ENCODE data around the gene PHLDB1. TPM values are rescaled to one million over a fixed set of nuclear protein-coding genes. Genes with fewer than 3 reads are reported as not detected.
"Not testable (repeated sequence)": the region's sequence is repeated elsewhere in the genome, so short reads cannot be mapped to it uniquely, and the experiment has no call there.

Gene PHLDB1
- total and polyA plus RNA-seq, 7 experiments from 2014 or later = 0.39 to 4.9 (median 2.0) TPM

DNA sequence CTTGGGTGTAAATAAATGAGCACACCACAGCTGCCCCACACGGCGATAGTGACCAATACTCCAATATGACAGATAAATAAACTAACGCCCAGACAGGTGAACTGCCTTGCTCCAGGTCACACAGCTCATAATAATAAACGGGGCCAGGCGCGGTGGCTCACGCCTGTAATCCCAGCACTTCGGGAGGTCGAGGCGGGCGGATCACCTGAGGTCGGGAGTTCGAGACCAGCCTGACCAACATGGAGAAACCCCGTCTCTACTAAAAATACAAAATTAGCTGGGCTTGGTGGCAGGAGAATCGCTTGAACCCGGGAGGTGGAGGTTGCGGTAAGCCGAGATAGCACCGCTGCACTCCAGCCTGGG lies 4.0 kb downstream of the PHLDB1 start:
- Mint-ChIP-seq H3K27ac (peak overlapping the region in 7 of 9 donors; percentile 33 to 82 (median 70)), H3K4me1 (peaks cover 16 to 26% (median 23%) of the 10 kb centered on the region in 7 donors), H3K4me3 (peak overlapping the region; percentile 35 to 88 (median 78)), H3K27me3 (peaks cover 0 to 51% (median 0%) of the 10 kb centered on the region in 5 donors)
- not testable (repeated sequence) for H3K9me3 Mint-ChIP-seq; DNase-seq; H3K27me3 ChIP-seq (ENCODE audit: control insufficient read depth in 2 of 2, insufficient read depth in 2 of 2, low read length in 2 of 2); H3K36me3 Mint-ChIP-seq; H3K36me3 ChIP-seq (ENCODE audit: control insufficient read depth in 2 of 3, insufficient read depth in 3 of 3, low read length in 3 of 3); ATAC-seq; H3K4me3 ChIP-seq (ENCODE audit: low read length); H3K9me3 ChIP-seq (ENCODE audit: control insufficient read depth in 2 of 3, low read length in 3 of 3); H3K27ac ChIP-seq (ENCODE audit: low read depth, low read length)
- peaks cover 18 to 23% of the 10 kb centered on the region in 2 donors for H3K4me1 ChIP-seq (ENCODE audit: control insufficient read depth in 2 of 2, insufficient read depth in 2 of 2, low read length in 2 of 2)
- CTCF ChIA-PET = interaction anchor here (0.6 to 3.3 kb wide), 7 partner anchors 9 to 467 kb away, joined by 3 to 19 read pairs (median 4); no protein-coding TSS in a partner anchor
- intact Hi-C loops (cut with micrococcal nuclease) = loop anchor here (1.0 to 5.0 kb wide), 4 partner anchors 16 to 466 kb away; no protein-coding TSS in a partner anchor
- POLR2A ChIA-PET = interaction anchor here (0.9 to 3.8 kb wide), 2 partner anchors 10 to 39 kb away, joined by 3 to 27 read pairs; partner anchors contain the start of gene ARCN1

DNA sequence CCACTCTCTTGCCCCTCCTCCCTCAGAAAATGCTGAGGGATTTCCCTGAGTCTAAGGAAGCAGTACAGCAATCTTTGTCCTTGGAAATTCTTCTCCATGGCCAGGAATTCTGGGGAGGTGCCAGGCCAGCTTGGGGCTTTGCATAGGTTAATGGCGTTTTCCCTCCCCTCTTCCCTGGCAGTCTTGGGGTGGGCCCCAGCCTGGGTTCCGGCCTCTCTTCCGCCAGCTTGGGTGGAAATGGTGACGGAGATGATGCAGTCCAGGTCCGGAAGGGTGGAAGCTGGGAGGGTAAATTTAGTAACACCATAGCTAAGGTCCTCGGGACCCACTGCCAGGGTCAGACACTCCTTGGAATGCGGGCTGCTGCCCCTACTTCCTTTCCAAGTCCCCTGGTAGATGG lies 5.0 kb downstream of the PHLDB1 start:
- DNase-seq = peak in 1 of 9 donors; percentile 3
- H3K27ac Mint-ChIP-seq = no peak overlapping the region
- H3K9me3 Mint-ChIP-seq = no peaks in the 10 kb centered on the region
- CTCF ChIA-PET = interaction anchor here (0.6 to 3.3 kb wide), 6 partner anchors 12 to 1513 kb away, joined by 3 to 19 read pairs (median 5); no protein-coding TSS in a partner anchor
- H3K4me3 Mint-ChIP-seq = no peak overlapping the region
- Histone ChIP-seq H3K27ac (ENCODE audit: low read depth, low read length) (no peak overlapping the region), H3K4me3 (ENCODE audit: low read length) (no peak overlapping the region), H3K4me1 (ENCODE audit: control insufficient read depth in 2 of 2, insufficient read depth in 2 of 2, low read length in 2 of 2) (peaks cover 18 to 23% of the 10 kb centered on the region in 2 donors), H3K27me3 (ENCODE audit: control insufficient read depth in 2 of 2, insufficient read depth in 2 of 2, low read length in 2 of 2) (no peaks in the 10 kb centered on the region), H3K36me3 (ENCODE audit: control insufficient read depth in 2 of 3, insufficient read depth in 3 of 3, low read length in 3 of 3) (no peaks in the 10 kb centered on the region), H3K9me3 (ENCODE audit: control insufficient read depth in 2 of 3, low read length in 3 of 3) (no peaks in the 10 kb centered on the region)
- POLR2A ChIA-PET = interaction anchor here (0.8 to 0.9 kb wide), 2 partner anchors 11 to 17 kb away, joined by 3 read pairs; no protein-coding TSS in a partner anchor
- ATAC-seq = no peak
- intact Hi-C loops (cut with micrococcal nuclease) = loop anchor here in 1 of 2 donors (5.0 kb wide), 1 partner anchor 45 kb away; no protein-coding TSS in a partner anchor
- H3K27me3 Mint-ChIP-seq = peaks cover 0 to 44% (median 0%) of the 10 kb centered on the region in 5 donors
- H3K36me3 Mint-ChIP-seq = peaks cover 0 to 9% (median 3%) of the 10 kb centered on the region in 5 donors
- peaks cover 16 to 22% (median 20%) of the 10 kb centered on the region in 7 donors for H3K4me1 Mint-ChIP-seq

DNA sequence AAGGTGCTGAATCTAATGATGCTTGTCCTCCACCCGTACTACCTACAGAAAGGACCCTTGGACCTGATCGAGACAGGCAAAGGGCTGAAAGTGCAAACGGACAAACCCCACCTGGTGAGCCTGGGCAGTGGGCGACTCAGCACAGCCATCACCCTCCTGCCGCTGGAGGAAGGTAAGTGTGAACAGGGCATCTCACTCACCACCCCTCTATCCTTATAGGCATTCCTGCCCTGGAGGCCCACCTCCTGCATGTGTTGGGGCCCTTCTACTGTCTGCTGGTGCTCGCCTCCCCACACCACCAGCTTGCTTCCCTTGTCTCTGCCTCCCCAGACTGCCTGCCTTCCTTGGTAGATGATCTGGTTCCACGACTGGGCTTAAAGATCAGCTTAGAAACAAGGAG lies 7.1 kb downstream of the PHLDB1 start:
- Mint-ChIP-seq H3K4me1 (peaks cover 7 to 14% (median 11%) of the 10 kb centered on the region in 7 donors), H3K9me3 (no peaks in the 10 kb centered on the region), H3K36me3 (peaks cover 0 to 9% (median 0%) of the 10 kb centered on the region in 5 donors), H3K4me3 (no peak overlapping the region), H3K27me3 (peaks cover 1 to 31% (median 8%) of the 10 kb centered on the region in 5 donors), H3K27ac (no peak overlapping the region)
- Histone ChIP-seq H3K36me3 (ENCODE audit: control insufficient read depth in 2 of 3, insufficient read depth in 3 of 3, low read length in 3 of 3) (no peaks in the 10 kb centered on the region), H3K27me3 (ENCODE audit: control insufficient read depth in 2 of 2, insufficient read depth in 2 of 2, low read length in 2 of 2) (no peaks in the 10 kb centered on the region), H3K4me3 (ENCODE audit: low read length) (no peak overlapping the region), H3K4me1 (ENCODE audit: control insufficient read depth in 2 of 2, insufficient read depth in 2 of 2, low read length in 2 of 2) (peaks cover 9 to 15% of the 10 kb centered on the region in 2 donors), H3K9me3 (ENCODE audit: control insufficient read depth in 2 of 3, low read length in 3 of 3) (no peaks in the 10 kb centered on the region), H3K27ac (ENCODE audit: low read depth, low read length) (no peak overlapping the region)
- ATAC-seq (no peak), DNase-seq (no peak)
- ChIA-PET CTCF (no interaction called here), POLR2A (no interaction called here)
- intact Hi-C loops (cut with micrococcal nuclease) = loop anchor here in 1 of 2 donors (5.0 kb wide), 1 partner anchor 43 kb away; no protein-coding TSS in a partner anchor

GRCh38 chr11:118615282-118615975 lies 8.0 kb downstream of the PHLDB1 start:
- H3K36me3 Mint-ChIP-seq = peaks cover 0 to 13% (median 0%) of the 10 kb centered on the region in 5 donors
- Histone ChIP-seq H3K4me3 (ENCODE audit: low read length) (no peak overlapping the region), H3K36me3 (ENCODE audit: control insufficient read depth in 2 of 3, insufficient read depth in 3 of 3, low read length in 3 of 3) (no peaks in the 10 kb centered on the region), H3K4me1 (ENCODE audit: control insufficient read depth in 2 of 2, insufficient read depth in 2 of 2, low read length in 2 of 2) (peaks cover 3 to 6% of the 10 kb centered on the region in 2 donors), H3K9me3 (ENCODE audit: control insufficient read depth in 2 of 3, low read length in 3 of 3) (no peaks in the 10 kb centered on the region), H3K27ac (ENCODE audit: low read depth, low read length) (no peak overlapping the region), H3K27me3 (ENCODE audit: control insufficient read depth in 2 of 2, insufficient read depth in 2 of 2, low read length in 2 of 2) (no peaks in the 10 kb centered on the region)
- no peak for ATAC-seq
- H3K27me3 Mint-ChIP-seq = peaks cover 7 to 30% (median 8%) of the 10 kb centered on the region in 5 donors
- intact Hi-C loops (cut with micrococcal nuclease) = no loop called here
- ChIA-PET POLR2A (no interaction called here), CTCF (no interaction called here)
- H3K4me1 Mint-ChIP-seq = peaks cover 5 to 13% (median 12%) of the 10 kb centered on the region in 7 donors
- no peaks in the 10 kb centered on the region for H3K9me3 Mint-ChIP-seq
- H3K4me3 Mint-ChIP-seq = no peak overlapping the region
- H3K27ac Mint-ChIP-seq = no peak overlapping the region
- DNase-seq = no peak

DNA sequence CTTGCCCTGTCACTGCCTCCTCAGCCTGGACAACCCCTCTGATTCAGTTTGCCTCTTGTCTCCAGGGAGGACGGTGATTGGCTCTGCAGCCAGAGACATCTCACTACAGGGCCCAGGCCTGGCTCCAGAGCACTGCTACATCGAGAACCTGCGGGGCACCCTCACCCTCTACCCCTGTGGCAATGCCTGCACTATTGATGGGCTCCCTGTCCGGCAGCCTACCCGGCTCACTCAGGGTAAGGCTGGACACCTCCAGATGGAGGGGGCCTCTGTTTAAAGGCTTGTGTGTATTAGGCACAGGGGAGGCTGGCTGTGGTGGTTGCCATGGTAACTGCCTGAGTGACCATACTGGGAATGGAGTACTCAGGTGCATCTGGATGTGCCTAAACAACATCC lies 8.6 kb downstream of the PHLDB1 start:
- CTCF ChIA-PET = no interaction called here
- no peak for ATAC-seq

GRCh38 chr11:118618115-118618990 lies 10.9 kb downstream of the PHLDB1 start:
- ChIA-PET POLR2A (no interaction called here), CTCF (interaction anchor here (0.7 kb wide), 1 partner anchor 11 kb away, joined by 3 read pairs; the partner anchor contains the start of gene PHLDB1)
- ATAC-seq (no peak), DNase-seq (no peak)
- Histone ChIP-seq H3K27me3 (ENCODE audit: control insufficient read depth in 2 of 2, insufficient read depth in 2 of 2, low read length in 2 of 2) (no peaks in the 10 kb centered on the region), H3K36me3 (ENCODE audit: control insufficient read depth in 2 of 3, insufficient read depth in 3 of 3, low read length in 3 of 3) (no peaks in the 10 kb centered on the region), H3K4me3 (ENCODE audit: low read length) (no peak overlapping the region), H3K4me1 (ENCODE audit: control insufficient read depth in 2 of 2, insufficient read depth in 2 of 2, low read length in 2 of 2) (peaks cover 0 to 4% of the 10 kb centered on the region in 2 donors), H3K9me3 (ENCODE audit: control insufficient read depth in 2 of 3, low read length in 3 of 3) (no peaks in the 10 kb centered on the region), H3K27ac (ENCODE audit: low read depth, low read length) (no peak overlapping the region)
- H3K36me3 Mint-ChIP-seq = peaks cover 0 to 13% (median 0%) of the 10 kb centered on the region in 5 donors
- no peak overlapping the region for H3K27ac Mint-ChIP-seq
- peak overlapping the region in 1 of 10 donors; percentile 26 for H3K4me3 Mint-ChIP-seq
- intact Hi-C loops (cut with micrococcal nuclease) = no loop called here
- no peaks in the 10 kb centered on the region for H3K9me3 Mint-ChIP-seq
- H3K4me1 Mint-ChIP-seq = peaks cover 7 to 20% (median 13%) of the 10 kb centered on the region in 7 donors
- peaks cover 7 to 33% (median 12%) of the 10 kb centered on the region in 5 donors for H3K27me3 Mint-ChIP-seq

More for the DNA sequence above, 8.6 kb downstream of the PHLDB1 start:
- H3K27ac Mint-ChIP-seq = no peak overlapping the region
- H3K4me3 Mint-ChIP-seq = no peak overlapping the region
- H3K27ac ChIP-seq (ENCODE audit: low read depth, low read length) = no peak overlapping the region
- no peaks in the 10 kb centered on the region for H3K9me3 ChIP-seq (ENCODE audit: control insufficient read depth in 2 of 3, low read length in 3 of 3)
- DNase-seq = no peak
- POLR2A ChIA-PET = no interaction called here
- intact Hi-C loops (cut with micrococcal nuclease) = no loop called here
- H3K27me3 ChIP-seq (ENCODE audit: control insufficient read depth in 2 of 2, insufficient read depth in 2 of 2, low read length in 2 of 2) = no peaks in the 10 kb centered on the region
- H3K4me3 ChIP-seq (ENCODE audit: low read length) = no peak overlapping the region
- no peaks in the 10 kb centered on the region for H3K36me3 ChIP-seq (ENCODE audit: control insufficient read depth in 2 of 3, insufficient read depth in 3 of 3, low read length in 3 of 3)
- H3K4me1 ChIP-seq (ENCODE audit: control insufficient read depth in 2 of 2, insufficient read depth in 2 of 2, low read length in 2 of 2) = peaks cover 3 to 7% of the 10 kb centered on the region in 2 donors
- H3K9me3 Mint-ChIP-seq = no peaks in the 10 kb centered on the region
- H3K36me3 Mint-ChIP-seq = peaks cover 0 to 13% (median 0%) of the 10 kb centered on the region in 5 donors
- peaks cover 7 to 35% (median 10%) of the 10 kb centered on the region in 5 donors for H3K27me3 Mint-ChIP-seq
- H3K4me1 Mint-ChIP-seq = peaks cover 10 to 19% (median 15%) of the 10 kb centered on the region in 7 donors

Data from naive thymus-derived CD4-positive, alpha-beta T cell (primary cell).